Keratinocyte (primary cell): ENCODE data around the gene ZEB2. TPM values are rescaled to one million over a fixed set of nuclear protein-coding genes. Genes with fewer than 3 reads are reported as not detected.

Experiments
- DNase-seq: peaks from one replicate; pipeline ENCODE4 v3.0.0-alpha.2; 2011; ENCODE audit warnings: low read depth, missing footprints, low spot score
- FAIRE-seq: peaks from 2 replicates; lab custom pipeline; 2011; peaks lifted over from hg19 to GRCh38; lab: Jason Lieb, UNC
- H2AFZ ChIP-seq: 2 replicates; pipeline ENCODE4 v1.6.0; 2012; ENCODE audit warnings: low read length, control low read depth, inconsistent platforms; ENCODE audit not compliant: control insufficient read depth
- H3K27ac ChIP-seq: 2 replicates; pipeline ENCODE4 v1.5.1; 2011; ENCODE audit warnings: low read length; ENCODE audit not compliant: control insufficient read depth, insufficient read depth
- H3K27me3 ChIP-seq: 3 replicates; pipeline ENCODE4 v1.6.0; 2011; ENCODE audit warnings: low read length; ENCODE audit not compliant: control insufficient read depth, insufficient read depth; ENCODE audit errors: extremely low read depth
- H3K36me3 ChIP-seq, 2 experiments: 2 replicates in 1 of 2; 3 replicates in 1 of 2; pipeline ENCODE4 v1.5.1; 2011; ENCODE audit warnings: low read length in 2 of 2, mild to moderate bottlenecking in 1 of 2; ENCODE audit not compliant: control insufficient read depth in 2 of 2, insufficient read depth in 2 of 2; ENCODE audit errors: extremely low read depth in 1 of 2
- H3K4me1 ChIP-seq: 3 replicates; pipeline ENCODE4 v1.5.1; 2011; ENCODE audit warnings: low read length; ENCODE audit not compliant: control insufficient read depth, insufficient read depth; ENCODE audit errors: extremely low read depth
- H3K4me2 ChIP-seq: 3 replicates; pipeline ENCODE4 v1.6.0; 2011; ENCODE audit warnings: low read depth, low read length; ENCODE audit not compliant: control insufficient read depth, insufficient read depth; ENCODE audit errors: extremely low read depth
- H3K4me3 ChIP-seq, 3 experiments: fragments of 200-600 bp in 1 of 3; sonication (generic) in 1 of 3; 2 replicates in 2 of 3; 3 replicates in 1 of 3; pipeline ENCODE4 v1.5.1; 2011 to 2016; ENCODE audit warnings: low read length in 3 of 3, mild to moderate bottlenecking in 3 of 3, control low read depth in 2 of 3, inconsistent platforms in 1 of 3, low read depth in 1 of 3, mixed read lengths in 1 of 3, mixed run types in 1 of 3, moderate library complexity in 1 of 3; ENCODE audit not compliant: control insufficient read depth in 2 of 3, insufficient read depth in 2 of 3; ENCODE audit errors: extremely low read depth in 1 of 3
- H3K79me2 ChIP-seq: 2 replicates; pipeline ENCODE4 v1.6.0; 2012; ENCODE audit warnings: low read length; ENCODE audit not compliant: control insufficient read depth, insufficient read depth
- H3K9ac ChIP-seq: 3 replicates; pipeline ENCODE4 v1.6.0; 2011; ENCODE audit warnings: low read length; ENCODE audit not compliant: control insufficient read depth, insufficient read depth; ENCODE audit errors: extremely low read depth
- H3K9me1 ChIP-seq: 3 replicates; pipeline ENCODE4 v1.6.0; 2011; ENCODE audit warnings: low read length; ENCODE audit not compliant: control insufficient read depth, insufficient read depth; ENCODE audit errors: extremely low read depth
- H3K9me3 ChIP-seq: 2 replicates; pipeline ENCODE4 v1.5.1; 2012; ENCODE audit warnings: low read depth, low read length; ENCODE audit not compliant: control insufficient read depth
- H4K20me1 ChIP-seq: 3 replicates; pipeline ENCODE4 v1.6.0; 2011; ENCODE audit warnings: low read length; ENCODE audit not compliant: control insufficient read depth, insufficient read depth; ENCODE audit errors: extremely low read depth
- EZH2 ChIP-seq: IDR thresholded peaks from one replicate; pipeline ENCODE4 v1.6.1; 2012; ENCODE audit warnings: inconsistent platforms, mild to moderate bottlenecking, low read length, moderate library complexity
- dilution Hi-C: fragments of 300-500 bp; cut with MboI; formaldehyde crosslinking; loops from one replicate; pipeline ENCODE4 v1.7.0; 2020; ENCODE audit warnings: low sequenced_read_pairs; ENCODE audit not compliant: extremely low pct_ligation_motif_present
- polyA plus RNA-seq, 5 experiments: library from polyadenylated mRNA; depleted of rRNA in 3 of 5; stranded (reverse) in 3 of 5; stranded (forward) in 1 of 5; unstranded in 1 of 5; fragments of >200 nt; gene quantifications; 1 replicate in 1 of 5; 2 replicates in 3 of 5; 3 replicates in 1 of 5; pipeline versions ENCODE4 v1.2.1 to v1.2.3, GENCODE V29; 2011 to 2012; ENCODE audit warnings: missing spikeins in 2 of 5, low read depth in 1 of 5, low replicate concordance in 1 of 5
- TF ChIP-seq, protein P1 (sequence below), 3 experiments: IDR thresholded peaks in 1 of 3; conservative IDR thresholded peaks in 1 of 3; optimal IDR thresholded peaks in 1 of 3; 2 replicates in 2 of 3; 3 replicates in 1 of 3; pipeline versions ENCODE3 to v1.5.1; 2011; ENCODE audit warnings: low read length in 3 of 3, mild to moderate bottlenecking in 3 of 3, moderate library complexity in 2 of 3, control low read depth in 1 of 3, inconsistent platforms in 1 of 3; ENCODE audit not compliant: insufficient read depth in 2 of 3; ENCODE audit errors: extremely low read depth in 1 of 3

The ZEB2 gene
- polyA plus RNA-seq, 1 donor (not counting 4 experiments of a cell fraction or from before 2014, with no cell fraction given): 0.12 TPM

DNA sequence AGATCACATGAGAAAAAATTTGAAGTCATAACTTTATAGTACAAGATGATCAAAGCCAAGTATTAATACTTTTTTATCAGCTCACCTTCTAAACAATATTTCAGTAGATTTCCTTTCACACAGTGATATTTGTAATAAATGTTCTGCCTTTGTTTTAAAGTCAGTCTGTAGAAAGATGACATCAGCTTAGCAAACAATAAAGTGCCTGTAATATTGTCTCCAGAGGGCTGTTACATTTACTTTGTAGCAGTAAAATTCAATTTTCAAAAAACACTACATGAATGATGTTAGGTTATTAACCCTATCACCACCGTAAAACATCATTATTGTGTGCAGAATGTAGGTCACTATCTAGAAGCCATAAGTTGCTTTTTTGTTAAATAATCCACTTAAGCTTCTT is 49.6 kb downstream of the ZEB2 start:
- Histone ChIP-seq H3K4me1 (no peaks in the 10 kb centered on the region), H3K27ac (no peak overlapping the region), H3K4me2 (no peak overlapping the region), H3K9me3 (no peaks in the 10 kb centered on the region), H3K79me2 (no peaks in the 10 kb centered on the region), H3K27me3 (no peaks in the 10 kb centered on the region), H3K9me1 (no peaks in the 10 kb centered on the region), H4K20me1 (no peaks in the 10 kb centered on the region), H3K36me3 (no peaks in the 10 kb centered on the region), H2AFZ (no peak overlapping the region), H3K4me3 (no peak overlapping the region), H3K9ac (no peak overlapping the region)
- TF ChIP-seq, protein P1, sequence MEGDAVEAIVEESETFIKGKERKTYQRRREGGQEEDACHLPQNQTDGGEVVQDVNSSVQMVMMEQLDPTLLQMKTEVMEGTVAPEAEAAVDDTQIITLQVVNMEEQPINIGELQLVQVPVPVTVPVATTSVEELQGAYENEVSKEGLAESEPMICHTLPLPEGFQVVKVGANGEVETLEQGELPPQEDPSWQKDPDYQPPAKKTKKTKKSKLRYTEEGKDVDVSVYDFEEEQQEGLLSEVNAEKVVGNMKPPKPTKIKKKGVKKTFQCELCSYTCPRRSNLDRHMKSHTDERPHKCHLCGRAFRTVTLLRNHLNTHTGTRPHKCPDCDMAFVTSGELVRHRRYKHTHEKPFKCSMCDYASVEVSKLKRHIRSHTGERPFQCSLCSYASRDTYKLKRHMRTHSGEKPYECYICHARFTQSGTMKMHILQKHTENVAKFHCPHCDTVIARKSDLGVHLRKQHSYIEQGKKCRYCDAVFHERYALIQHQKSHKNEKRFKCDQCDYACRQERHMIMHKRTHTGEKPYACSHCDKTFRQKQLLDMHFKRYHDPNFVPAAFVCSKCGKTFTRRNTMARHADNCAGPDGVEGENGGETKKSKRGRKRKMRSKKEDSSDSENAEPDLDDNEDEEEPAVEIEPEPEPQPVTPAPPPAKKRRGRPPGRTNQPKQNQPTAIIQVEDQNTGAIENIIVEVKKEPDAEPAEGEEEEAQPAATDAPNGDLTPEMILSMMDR (optimal IDR thresholded peaks at IDR 0.05 in 1 of 3, IDR thresholded peaks at IDR 0.05 in 1 of 3, conservative IDR thresholded peaks at IDR 0.05 in 1 of 3; ENCODE audit: extremely low read depth in 1 of 3, insufficient read depth in 2 of 3, low read length in 3 of 3): no peak
- TF ChIP-seq EZH2: no peak
- DNase-seq (no peak), FAIRE-seq (no peak)
- dilution Hi-C loops: no loop called here

GRCh38 chr2:144469798-144470197 is 50.1 kb downstream of the ZEB2 start:
- dilution Hi-C loops: no loop called here
- H3K27me3 ChIP-seq: no peaks in the 10 kb centered on the region
- no peak for TF ChIP-seq EZH2
- TF ChIP-seq, protein P1 (optimal IDR thresholded peaks at IDR 0.05 in 1 of 3, IDR thresholded peaks at IDR 0.05 in 1 of 3, conservative IDR thresholded peaks at IDR 0.05 in 1 of 3; ENCODE audit: extremely low read depth in 1 of 3, insufficient read depth in 2 of 3, low read length in 3 of 3): no peak
- no peak overlapping the region for H3K4me3 ChIP-seq
- no peaks in the 10 kb centered on the region for H3K79me2 ChIP-seq
- no peaks in the 10 kb centered on the region for H3K4me1 ChIP-seq
- H2AFZ ChIP-seq: no peak overlapping the region
- H3K36me3 ChIP-seq: no peaks in the 10 kb centered on the region
- no peak overlapping the region for H3K27ac ChIP-seq
- H3K4me2 ChIP-seq: no peak overlapping the region
- no peaks in the 10 kb centered on the region for H3K9me3 ChIP-seq
- H3K9ac ChIP-seq: no peak overlapping the region
- H3K9me1 ChIP-seq: no peaks in the 10 kb centered on the region
- FAIRE-seq (no peak), DNase-seq (no peak)
- no peaks in the 10 kb centered on the region for H4K20me1 ChIP-seq
